Stimulated activated CD8-positive, alpha-beta memory T cell treated with anti-CD3 and anti-CD28 coated beads, Interleukin-15, amount 100 ng/mL, for 1 hour (primary cell): Measurements from ENCODE around the gene OSBPL6.
"Not testable (repeated sequence)": the region's sequence is repeated elsewhere in the genome, so short reads cannot be mapped to it uniquely, and the experiment has no call there.

Experiments used
- DNase-seq: peaks from one replicate; pipeline ENCODE4 v3.0.0-alpha.2; 2020; ENCODE audit warnings: low read depth

OSBPL6 gene

GRCh38 chr2:178304333-178304732 lies 110.0 kb downstream of the OSBPL6 start:
- DNase-seq, result no peak

DNA sequence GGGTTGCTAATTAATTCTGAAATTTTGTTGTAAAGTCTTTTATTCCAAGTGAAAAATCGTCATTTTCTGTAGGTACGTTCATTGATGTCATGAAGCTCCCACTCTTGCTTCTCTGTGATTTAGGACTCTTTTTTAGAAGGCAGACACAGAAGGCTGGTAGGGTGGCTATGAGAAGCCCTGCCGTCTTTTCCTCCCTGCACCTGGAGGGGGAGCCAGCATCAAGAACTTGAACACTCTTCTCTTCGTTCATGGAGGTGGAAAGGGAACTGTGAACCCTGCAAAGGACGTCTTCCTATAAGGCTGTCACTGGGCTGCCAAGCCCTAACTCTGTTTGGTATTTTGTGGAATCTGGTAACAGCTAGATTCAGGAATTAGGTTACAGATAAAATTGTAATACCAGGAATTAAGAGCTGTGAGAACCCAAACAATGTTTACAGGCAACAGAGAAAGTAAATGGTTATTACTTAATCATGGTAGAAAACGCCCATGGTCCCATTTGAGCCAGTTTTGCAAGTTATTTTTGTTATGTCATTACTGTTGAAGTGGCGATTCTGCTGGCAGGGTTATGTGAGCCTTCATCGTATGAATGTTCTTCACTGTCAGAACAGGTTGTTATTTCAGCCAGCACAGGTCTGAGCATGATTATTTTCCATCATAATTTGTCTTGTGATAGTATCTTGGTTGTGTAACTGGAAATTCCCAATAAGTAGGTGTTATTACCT lies 112.2 kb downstream of the OSBPL6 start:
- DNase-seq, result no peak

DNA sequence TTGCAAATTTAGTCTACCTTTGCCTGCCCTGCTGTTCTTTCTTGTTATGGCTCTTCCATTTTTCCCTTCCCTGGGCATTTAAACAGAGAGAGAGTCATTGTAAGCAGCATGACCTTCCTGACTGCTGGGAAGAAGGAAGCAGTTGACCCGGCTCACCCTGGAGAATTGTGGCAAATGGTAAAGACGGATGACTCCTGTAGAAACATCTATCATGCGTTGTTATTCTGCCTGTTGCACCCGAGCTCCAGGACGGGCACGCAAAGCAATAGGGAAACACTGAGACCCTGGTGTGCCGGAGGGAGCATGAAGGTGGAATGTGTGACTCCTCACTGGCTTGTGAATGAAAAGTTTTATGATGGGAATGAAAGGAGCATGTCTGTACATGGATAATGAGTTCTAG lies 113.3 kb downstream of the OSBPL6 start:
- no peak for DNase-seq

GRCh38 chr2:178309541-178309940 lies 115.2 kb downstream of the OSBPL6 start:
- DNase-seq, result no peak

GRCh38 chr2:178315078-178315477 lies 120.8 kb downstream of the OSBPL6 start:
- DNase-seq, result no peak

DNA sequence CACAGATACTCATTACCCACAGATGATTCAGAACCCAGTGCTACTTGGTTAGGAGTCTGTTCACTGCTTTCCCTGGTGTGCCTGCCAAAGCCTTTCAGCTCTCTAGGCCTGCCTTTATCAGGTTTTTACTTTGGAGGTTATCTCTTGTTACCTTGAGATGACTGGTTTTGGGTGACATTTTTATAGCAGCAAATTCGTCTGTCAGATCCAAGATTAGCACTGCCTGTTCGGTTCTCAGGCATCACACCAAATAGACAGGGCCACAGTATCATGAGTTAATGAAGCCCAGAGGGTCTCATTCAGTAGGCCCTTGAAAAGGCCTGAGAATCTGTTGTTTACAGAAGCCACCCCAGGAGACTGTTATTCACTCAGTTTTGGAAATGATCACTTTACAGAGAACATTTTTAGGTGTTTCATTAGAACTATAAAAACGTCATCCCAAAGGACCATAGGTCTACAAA lies 121.2 kb downstream of the OSBPL6 start:
- DNase-seq, result no peak

GRCh38 chr2:178317811-178318210 lies 123.5 kb downstream of the OSBPL6 start:
- DNase-seq, result no peak

DNA sequence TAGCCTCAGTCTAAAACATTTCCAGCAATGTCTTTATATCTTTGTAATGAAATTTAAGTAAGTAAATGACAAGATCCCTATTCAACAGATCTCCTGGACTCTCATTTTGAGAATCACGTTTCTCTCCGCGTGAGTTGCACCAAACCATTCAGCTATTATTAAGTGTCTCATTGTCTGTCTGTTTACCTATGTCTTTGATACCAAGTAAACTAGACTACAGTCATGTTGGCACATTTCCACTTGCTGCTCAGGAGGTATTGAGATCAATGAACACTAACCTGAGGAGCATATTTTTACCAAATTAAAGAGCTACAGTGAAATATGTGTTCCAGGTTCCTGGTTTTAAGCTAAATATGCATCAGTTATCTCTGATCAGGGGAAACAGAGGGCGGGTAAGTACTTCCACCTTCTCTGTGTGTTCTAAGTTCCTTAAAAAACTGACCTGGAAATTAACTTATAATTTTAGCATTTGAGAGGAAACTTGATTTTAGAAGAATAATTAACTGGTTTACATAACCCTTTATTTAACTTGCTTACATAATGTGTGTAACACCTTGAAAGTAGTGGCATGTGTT lies 125.8 kb downstream of the OSBPL6 start:
- no peak for DNase-seq

DNA sequence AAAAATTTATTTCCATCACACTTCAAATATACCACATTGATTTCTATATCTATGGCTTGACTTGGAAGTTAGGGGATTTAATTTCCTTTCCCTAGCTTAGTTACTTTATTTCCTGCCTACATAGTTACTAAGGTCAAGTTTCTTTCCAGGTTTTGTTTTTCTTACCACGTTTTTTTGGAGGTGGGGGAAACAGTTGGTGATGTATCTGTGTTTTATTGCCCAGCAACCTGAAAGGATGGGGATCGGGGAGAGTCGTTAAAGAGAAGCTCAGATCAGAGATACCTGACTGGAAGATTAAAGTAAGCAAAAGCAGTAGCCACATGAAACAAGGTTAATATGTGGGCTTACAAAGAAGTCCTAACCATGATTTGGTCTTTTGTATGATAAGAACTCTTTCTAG lies 127.8 kb downstream of the OSBPL6 start:
- no peak for DNase-seq

DNA sequence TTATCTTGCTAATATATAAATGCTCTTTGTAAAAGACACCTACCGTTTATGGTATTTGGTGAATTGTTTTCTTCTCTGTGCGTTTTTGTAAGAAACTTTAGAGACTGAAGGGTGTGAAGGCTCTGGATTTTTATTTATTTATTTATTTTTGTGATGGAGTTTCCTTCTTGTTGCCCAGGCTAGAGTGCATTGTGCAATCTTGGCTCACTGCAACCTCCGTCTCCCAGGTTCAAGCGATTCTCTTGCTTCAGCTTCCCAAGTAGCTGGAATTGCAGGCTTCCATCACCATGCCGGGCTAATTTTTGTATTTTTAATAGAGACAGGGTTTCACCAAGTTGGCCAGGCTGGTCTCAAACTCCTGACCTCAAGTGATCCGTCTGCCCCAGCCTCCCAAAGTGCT lies 129.0 kb downstream of the OSBPL6 start:
- not testable (repeated sequence) for DNase-seq

DNA sequence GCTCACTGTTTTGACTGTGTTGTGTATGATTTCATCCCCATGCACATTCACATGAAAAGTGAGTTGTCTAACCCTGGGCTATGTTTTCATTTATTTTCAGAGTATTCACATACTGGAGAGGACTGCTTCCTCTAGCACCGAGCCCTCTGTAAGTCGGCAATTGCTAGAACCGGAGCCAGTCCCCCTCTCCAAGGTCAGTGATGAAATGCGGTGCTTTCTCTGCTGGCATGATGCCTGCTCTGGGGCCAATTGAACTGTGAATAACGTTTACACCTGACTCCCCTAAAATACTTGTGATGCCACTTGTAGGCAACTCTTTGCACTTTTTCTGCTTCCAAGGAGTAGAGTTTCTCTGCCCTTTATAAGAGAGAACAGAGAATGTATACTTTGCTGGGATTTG lies 129.8 kb downstream of the OSBPL6 start:
- DNase-seq, result no peak

DNA sequence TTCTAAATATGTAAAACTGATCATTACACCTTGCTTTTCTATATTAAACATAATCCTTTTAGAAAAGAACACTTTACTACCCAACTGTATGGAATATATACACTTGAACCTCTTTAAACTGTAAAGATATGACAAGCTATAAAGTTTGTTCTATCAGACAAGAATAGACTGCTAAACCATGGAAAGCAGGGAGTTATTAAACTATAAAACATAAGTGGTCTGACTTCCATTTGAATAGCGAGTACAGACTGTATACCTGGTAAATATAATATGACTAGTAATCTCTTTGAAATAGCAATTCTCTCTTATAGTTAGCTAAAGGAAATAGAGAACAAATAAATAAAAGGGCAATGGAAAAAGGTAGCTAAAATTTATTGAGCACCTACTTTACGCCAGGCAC lies 131.0 kb downstream of the OSBPL6 start:
- DNase-seq, result no peak

DNA sequence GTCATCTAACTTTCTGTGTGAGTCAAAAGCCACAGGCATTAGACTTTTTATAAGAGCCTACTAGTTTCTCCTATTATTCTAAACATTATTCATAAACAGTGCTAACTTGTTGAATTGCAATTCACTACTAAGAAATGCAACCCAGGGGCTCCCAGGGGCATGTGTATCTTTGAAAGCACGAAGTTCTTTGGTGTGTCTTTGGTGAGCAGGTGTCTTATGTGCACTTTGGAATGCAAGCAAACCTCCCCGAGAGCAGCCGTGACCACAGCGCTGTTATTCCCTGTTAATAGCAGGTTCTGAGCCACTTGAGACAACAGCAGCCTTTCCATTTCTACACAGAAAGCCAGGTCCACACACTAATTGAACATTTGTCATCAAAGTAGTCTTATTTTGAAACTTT lies 133.2 kb downstream of the OSBPL6 start:
- DNase-seq, result no peak

DNA sequence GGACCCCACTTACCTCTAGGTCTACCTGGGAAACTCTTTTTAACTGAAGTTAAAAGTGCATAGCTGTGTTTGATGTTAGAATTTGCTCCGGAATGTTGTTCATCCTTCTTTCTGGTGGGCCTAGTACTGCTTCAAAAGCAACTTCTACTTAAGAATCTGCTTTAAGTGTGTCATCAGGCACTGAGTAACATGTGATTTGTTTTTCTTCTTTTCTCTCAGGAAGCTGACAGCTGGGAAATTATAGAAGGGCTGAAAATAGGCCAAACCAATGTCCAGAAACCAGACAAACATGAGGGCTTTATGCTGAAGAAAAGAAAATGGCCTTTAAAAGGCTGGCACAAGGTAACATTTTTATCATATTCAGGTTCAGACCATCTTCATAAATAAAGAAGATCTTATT lies 133.7 kb downstream of the OSBPL6 start:
- no peak for DNase-seq

- DNase-seq, result no peak
Measured at GRCh38 chr2:178330175-178331017, 136.1 kb downstream of the OSBPL6 start.

DNA sequence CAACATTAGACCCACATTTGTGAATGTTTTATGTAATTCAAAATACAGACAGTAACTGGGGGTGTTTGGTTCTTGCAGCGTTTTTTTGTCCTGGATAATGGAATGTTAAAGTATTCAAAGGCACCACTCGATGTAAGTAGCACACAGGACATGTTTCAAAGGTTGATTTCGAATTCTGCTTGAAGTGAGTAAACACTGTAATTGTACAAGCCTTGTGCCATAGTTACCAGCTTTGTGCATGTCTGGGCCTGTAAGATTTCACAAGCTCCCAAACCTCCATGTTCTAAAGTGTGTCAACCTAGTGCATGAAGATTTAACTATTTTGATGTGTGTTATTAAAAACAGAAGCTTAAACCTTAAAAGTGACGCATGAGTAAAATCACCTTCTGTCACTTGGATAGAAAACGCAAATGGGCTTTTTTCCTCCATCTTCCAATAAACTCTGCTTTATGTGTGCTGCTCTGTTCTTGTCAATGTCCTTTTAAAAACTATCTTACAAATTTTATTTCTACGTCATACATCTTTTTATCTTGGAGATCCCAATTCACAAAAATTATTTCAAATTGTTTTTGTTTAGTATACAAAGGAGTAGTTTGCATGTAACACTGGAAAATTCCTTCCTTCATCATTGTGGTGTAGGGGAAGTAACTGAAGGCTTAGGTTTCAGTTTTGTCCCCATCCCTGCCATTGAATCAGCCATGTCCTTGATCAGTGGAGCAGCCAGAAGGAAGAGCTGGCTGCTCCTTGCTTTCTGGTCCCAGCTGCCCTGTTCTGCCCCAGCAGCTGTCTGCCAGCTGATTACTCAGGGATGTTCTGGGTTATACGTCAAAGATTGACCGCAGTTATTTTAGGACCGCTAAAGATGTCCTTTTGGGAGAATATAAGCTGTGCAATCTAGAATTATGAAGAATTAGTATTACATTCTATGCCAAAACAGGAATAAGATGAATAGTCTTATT lies 137.4 kb downstream of the OSBPL6 start:
- DNase-seq, result no peak

GRCh38 chr2:178333851-178334250 lies 139.5 kb downstream of the OSBPL6 start:
- no peak for DNase-seq

DNA sequence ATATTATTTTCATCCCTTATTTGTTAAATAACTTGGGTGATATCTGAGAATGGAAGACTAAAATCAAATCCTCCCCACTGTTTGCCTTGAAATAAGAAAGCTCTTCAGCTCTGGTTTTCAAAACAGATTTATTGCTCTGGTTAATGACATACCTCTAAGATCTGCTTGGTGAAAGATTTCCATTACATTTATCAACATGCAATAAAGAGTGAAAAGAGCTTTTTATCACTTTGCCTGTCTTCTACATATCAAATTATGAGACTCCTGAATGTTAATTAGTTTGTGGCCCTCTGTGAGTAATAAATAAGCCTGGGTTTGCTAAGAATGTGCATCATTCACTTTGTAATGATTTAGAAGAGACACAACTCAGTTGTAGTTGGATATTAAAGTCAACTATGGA lies 140.9 kb downstream of the OSBPL6 start:
- no peak for DNase-seq

- no peak for DNase-seq
Measured at GRCh38 chr2:178344121-178344520, 149.8 kb downstream of the OSBPL6 start.

DNA sequence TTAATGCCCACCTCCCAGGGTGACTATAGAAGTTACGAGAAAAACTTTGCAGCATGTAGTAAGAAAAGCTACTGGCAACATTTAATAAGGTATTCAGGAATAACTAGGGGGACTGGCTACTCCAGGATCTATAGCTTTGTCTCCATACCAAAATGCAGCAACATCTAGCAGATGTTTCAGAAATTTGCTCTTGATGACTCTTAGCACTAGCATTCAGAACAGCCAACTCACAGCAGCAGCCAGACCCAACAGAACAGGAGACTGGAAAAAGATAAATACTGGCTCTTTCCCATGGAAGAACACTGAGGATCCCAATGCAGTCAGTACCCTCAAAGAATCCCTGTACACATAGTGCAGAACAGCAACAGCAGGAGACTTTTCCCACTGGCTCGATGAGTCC lies 151.6 kb downstream of the OSBPL6 start:
- DNase-seq, result no peak

DNA sequence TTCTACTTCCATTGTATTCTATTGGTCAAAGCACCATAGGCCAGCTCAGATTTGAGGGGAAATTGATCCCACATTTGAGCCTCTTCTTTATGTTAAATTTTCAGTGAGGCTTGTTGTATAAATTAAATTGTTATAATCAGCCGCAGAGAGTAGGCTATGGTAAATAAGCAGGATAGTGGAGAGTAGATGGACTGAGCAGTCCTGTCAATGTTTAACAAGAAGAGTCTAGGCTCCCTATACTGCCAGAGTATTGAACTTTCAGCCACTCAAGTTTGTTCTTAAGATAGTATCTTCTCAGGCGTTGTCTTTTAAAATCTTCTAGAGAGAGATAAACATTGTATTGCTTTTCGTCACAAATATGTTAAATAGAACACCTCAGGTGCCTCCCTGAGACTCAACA lies 155.7 kb downstream of the OSBPL6 start:
- DNase-seq, result no peak

DNA sequence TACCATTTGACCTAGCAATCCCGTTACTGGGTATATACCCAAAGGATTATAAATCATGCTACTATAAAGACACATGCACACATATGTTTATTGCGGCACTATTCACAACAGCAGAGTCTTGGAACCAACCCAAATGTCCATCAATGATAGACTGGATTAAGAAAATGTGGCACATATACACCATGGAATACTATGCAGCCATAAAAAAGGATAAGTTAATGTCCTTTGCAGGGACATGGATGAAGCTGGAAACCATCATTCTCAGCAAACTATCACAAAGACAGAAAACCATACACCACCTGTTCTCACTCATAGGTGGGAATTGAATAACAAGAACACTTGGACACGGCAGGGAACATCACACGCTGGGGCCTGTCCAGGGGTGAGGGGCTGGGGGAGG lies 163.4 kb downstream of the OSBPL6 start:
- DNase-seq, result not testable (repeated sequence)
